ENCODE data around the gene ZNF385B. TPM values are rescaled to one million over a fixed set of nuclear protein-coding genes. Genes with fewer than 3 reads are reported as not detected.
A peak's percentile ranks its signal among the peaks of the same experiment; 100 is the strongest.

ZNF385B gene
- total RNA-seq, 4 donors from 2014 or later: 0.89 to 3.6 (median 1.8) TPM

GRCh38 chr2:179860255-179861026 is 971 bp downstream of the ZNF385B start:
- Histone ChIP-seq H3K4me3 (peak overlapping the region; percentile 67), H3K36me3 (no peaks in the 10 kb centered on the region), H3K27me3 (peaks cover 25% of the 10 kb centered on the region), H3K27ac (peak overlapping the region; percentile 19), H3K4me1 (peaks cover 18% of the 10 kb centered on the region), H3K9me3 (no peaks in the 10 kb centered on the region)
- 7% methylated on average over 30 of the region's 34 CpGs for WGBS
- DNase-seq (ENCODE audit: low spot score in 2 of 2): peak in 1 of 2 donors; percentile 61
- TF ChIP-seq EP300 (IDR thresholded peaks at IDR 0.05) (no peak), POLR2AphosphoS5 (IDR thresholded peaks at IDR 0.05) (no peak), CTCF (IDR thresholded peaks at IDR 0.05) (no peak)

- Histone ChIP-seq H3K4me1 (peaks cover 18% of the 10 kb centered on the region), H3K9me3 (no peaks in the 10 kb centered on the region), H3K36me3 (no peaks in the 10 kb centered on the region), H3K27me3 (peaks cover 25% of the 10 kb centered on the region), H3K27ac (no peak overlapping the region), H3K4me3 (peak overlapping the region; percentile 67)
- 80% methylated on average over 1 of the region's 1 CpG for WGBS
- DNase-seq (ENCODE audit: low spot score in 2 of 2): no peak
- TF ChIP-seq CTCF (IDR thresholded peaks at IDR 0.05) (no peak), POLR2A (IDR thresholded peaks at IDR 0.05) (no peak), POLR2AphosphoS5 (IDR thresholded peaks at IDR 0.05) (no peak), EP300 (IDR thresholded peaks at IDR 0.05) (no peak)
Measured at GRCh38 chr2:179859523-179859922, 1.9 kb downstream of the ZNF385B start.

GRCh38 chr2:179857236-179857635 is 4.2 kb downstream of the ZNF385B start:
- WGBS: 52% methylated on average over 4 of the region's 4 CpGs
- H3K27me3 ChIP-seq: peaks cover 21% of the 10 kb centered on the region

GRCh38 chr2:179856205-179856604 is 5.2 kb downstream of the ZNF385B start:
- no peak for TF ChIP-seq POLR2A (IDR thresholded peaks at IDR 0.05)
- no peak for TF ChIP-seq CTCF (IDR thresholded peaks at IDR 0.05)
- no peak for TF ChIP-seq EP300 (IDR thresholded peaks at IDR 0.05)
- TF ChIP-seq POLR2AphosphoS5 (IDR thresholded peaks at IDR 0.05): no peak
- no peak for DNase-seq (ENCODE audit: low spot score in 2 of 2)
- H3K9me3 ChIP-seq: no peaks in the 10 kb centered on the region
- H3K4me1 ChIP-seq: peaks cover 12% of the 10 kb centered on the region
- 41% methylated on average over 5 of the region's 5 CpGs for WGBS
- no peaks in the 10 kb centered on the region for H3K36me3 ChIP-seq
- no peak overlapping the region for H3K27ac ChIP-seq
- peaks cover 11% of the 10 kb centered on the region for H3K27me3 ChIP-seq
- no peak overlapping the region for H3K4me3 ChIP-seq

More at GRCh38 chr2:179857236-179857635, 4.2 kb downstream of the ZNF385B start:
- no peaks in the 10 kb centered on the region for H3K36me3 ChIP-seq
- H3K4me3 ChIP-seq: no peak overlapping the region
- TF ChIP-seq POLR2AphosphoS5 (IDR thresholded peaks at IDR 0.05) (no peak), CTCF (IDR thresholded peaks at IDR 0.05) (no peak), POLR2A (IDR thresholded peaks at IDR 0.05) (no peak), EP300 (IDR thresholded peaks at IDR 0.05) (no peak)
- H3K9me3 ChIP-seq: no peaks in the 10 kb centered on the region
- peaks cover 18% of the 10 kb centered on the region for H3K4me1 ChIP-seq
- DNase-seq (ENCODE audit: low spot score in 2 of 2): no peak
- no peak overlapping the region for H3K27ac ChIP-seq

- Histone ChIP-seq H3K9me3 (no peaks in the 10 kb centered on the region), H3K4me3 (no peak overlapping the region), H3K27me3 (peaks cover 6% of the 10 kb centered on the region), H3K36me3 (no peaks in the 10 kb centered on the region), H3K27ac (no peak overlapping the region), H3K4me1 (peaks cover 7% of the 10 kb centered on the region)
- 86% methylated on average over 1 of the region's 1 CpG for WGBS
- no peak for DNase-seq (ENCODE audit: low spot score in 2 of 2)
- TF ChIP-seq POLR2AphosphoS5 (IDR thresholded peaks at IDR 0.05): no peak
- no peak for TF ChIP-seq CTCF (IDR thresholded peaks at IDR 0.05)
- TF ChIP-seq EP300 (IDR thresholded peaks at IDR 0.05): no peak
- no peak for TF ChIP-seq POLR2A (IDR thresholded peaks at IDR 0.05)
Measured at GRCh38 chr2:179855673-179856072, 5.7 kb downstream of the ZNF385B start.
